Gastrocnemius medialis (tissue), 4 donors: ENCODE data around the gene PIP4K2C.

Experiments used
- CTCF ChIP-seq, 5 experiments: fragments of 450-650 bp in 3 of 5; fragments of 200-600 bp in 2 of 5; sonication (generic) in 2 of 5; IDR thresholded peaks in 4 of 5; conservative IDR thresholded peaks in 1 of 5; 1 replicate in 4 of 5; 2 replicates in 1 of 5; pipeline ENCODE4 v1.5.1; 2016 to 2019; ENCODE audit warnings: antibody characterized with exemption in 5 of 5, mild to moderate bottlenecking in 3 of 5, moderate library complexity in 3 of 5
- POLR2A ChIP-seq, 2 donors: fragments of 450-650 bp; IDR thresholded peaks; one replicate each; pipeline ENCODE4 v1.6.1; 2017; ENCODE audit warnings: antibody characterized with exemption in 2 of 2, mild to moderate bottlenecking in 2 of 2, moderate library complexity in 2 of 2

- no peak for TF ChIP-seq CTCF (IDR thresholded peaks at IDR 0.05 in 4 of 5, conservative IDR thresholded peaks at IDR 0.05 in 1 of 5)
- no peak for TF ChIP-seq POLR2A (IDR thresholded peaks at IDR 0.05)
Observed at GRCh38 chr12:57554897-57555296, 36.1 kb upstream of the PIP4K2C start.
